GM19395 (cell line): Measurements from ENCODE around the gene KRTAP10-1.
"Not testable (repeated sequence)": the region's sequence is repeated elsewhere in the genome, so short reads cannot be mapped to it uniquely, and the experiment has no call there.

Experiments used
- ATAC-seq: cut with Tn5 transposase; IDR thresholded peaks from one replicate; pipeline ENCODE4 v1.9.1; 2021; ENCODE audit warnings: mild to moderate bottlenecking, moderate library complexity; ENCODE audit not compliant: unreplicated experiment

Gene KRTAP10-1

GRCh38 chr21:44505673-44506278 lies 34.2 kb downstream of the KRTAP10-1 start:
- ATAC-seq = no peak

DNA sequence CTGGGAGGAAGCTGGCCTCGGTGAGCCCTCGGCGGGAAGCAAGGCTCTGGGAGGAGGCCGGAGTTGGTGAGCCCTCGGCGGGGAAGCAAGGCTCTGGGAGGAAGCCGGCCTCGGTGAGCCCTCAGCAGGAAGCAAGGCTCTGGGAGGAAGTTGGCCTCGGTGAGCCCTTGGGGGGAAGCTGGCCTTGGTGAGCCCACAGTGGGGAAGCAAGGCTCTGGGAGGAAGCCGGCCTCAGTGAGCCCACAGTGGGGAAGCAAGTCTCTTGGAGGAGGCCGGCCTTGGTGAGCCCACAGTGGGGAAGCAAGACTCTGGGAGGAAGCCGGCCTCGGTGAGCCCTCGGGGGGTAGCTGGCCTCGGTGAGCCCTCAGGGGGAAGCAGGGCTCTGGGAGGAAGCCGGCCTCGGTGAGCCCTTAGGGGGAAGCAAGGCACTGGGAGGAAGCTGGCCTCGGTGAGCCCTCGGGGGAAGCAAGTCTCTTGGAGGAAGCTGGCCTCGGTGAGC lies 36.0 kb downstream of the KRTAP10-1 start:
- no peak for ATAC-seq

DNA sequence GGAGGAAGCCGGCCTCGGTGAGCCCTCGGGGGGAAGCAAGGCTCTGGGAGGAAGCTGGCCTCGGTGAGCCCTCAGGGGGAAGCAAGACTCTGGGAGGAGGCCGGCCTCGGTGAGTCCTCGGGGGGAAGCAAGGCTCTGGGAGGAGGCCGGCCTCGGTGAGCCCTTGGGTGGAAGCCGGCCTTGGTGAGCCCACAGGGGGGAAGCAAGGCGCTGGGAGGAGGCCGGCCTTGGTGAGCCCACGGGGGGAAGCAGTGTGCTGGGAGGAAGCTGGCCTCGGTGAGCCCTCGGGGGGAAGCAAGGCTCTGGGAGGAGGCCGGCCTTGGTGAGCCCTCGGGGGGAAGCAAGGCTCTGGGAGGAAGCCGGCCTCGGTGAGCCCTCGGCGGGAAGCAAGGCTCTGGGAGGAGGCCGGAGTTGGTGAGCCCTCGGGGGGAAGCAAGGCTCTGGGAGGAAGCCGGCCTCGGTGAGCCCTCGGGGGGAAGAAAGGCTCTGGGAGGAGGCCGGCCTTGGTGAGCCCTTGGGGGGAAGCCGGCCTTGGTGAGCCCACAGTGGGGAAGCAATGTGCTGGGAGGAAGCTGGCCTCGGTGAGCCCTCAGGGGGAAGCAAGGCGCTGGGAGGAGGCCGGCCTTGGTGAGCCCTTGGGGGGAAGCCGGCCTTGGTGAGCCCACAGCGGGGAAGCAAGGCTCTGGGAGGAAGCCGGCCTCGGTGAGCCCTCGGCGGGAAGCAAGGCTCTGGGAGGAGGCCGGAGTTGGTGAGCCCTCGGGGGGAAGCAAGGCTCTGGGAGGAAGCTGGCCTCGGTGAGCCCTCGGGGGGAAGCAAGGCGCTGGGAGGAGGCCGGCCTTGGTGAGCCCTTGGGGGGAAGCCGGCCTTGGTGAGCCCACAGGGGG lies 36.7 kb downstream of the KRTAP10-1 start:
- not testable (repeated sequence) for ATAC-seq

DNA sequence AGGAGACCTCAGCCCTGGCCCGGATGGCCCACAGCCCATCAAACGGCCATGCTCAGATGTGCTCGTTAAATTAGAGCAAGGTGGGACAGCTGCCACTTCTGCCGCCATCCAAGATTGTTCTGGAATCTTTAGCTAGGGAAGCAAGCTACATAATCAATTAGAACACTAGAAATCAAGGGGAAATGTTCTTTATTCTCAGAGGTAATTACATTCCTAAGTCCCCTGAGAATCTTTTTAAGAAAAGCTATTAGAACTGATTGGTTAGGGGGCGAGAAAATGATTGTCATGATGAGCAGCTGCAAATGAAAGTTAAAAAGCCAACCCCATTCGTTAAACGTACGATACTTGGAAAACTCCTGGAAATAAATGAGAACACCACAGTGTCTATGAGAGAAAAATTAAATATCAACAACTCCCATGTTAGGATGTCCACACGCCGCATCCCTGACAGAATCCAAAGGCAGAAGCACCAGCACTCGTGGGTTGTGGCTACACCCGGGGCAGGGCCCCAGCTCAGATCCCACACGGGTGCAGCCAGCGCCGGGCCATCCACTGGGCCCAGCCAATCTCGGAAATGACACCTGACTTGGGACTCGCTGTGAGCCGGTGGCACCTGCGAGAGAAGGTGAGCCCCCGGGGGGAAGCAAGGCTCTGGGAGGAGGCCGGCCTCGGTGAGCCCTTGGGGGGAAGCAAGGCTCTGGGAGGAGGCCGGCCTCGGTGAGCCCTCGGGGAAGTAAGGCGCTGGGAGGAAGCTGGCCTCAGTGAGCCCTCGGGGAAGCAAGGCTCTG lies 37.6 kb downstream of the KRTAP10-1 start:
- no peak for ATAC-seq

- ATAC-seq = no peak
These were observed 39.9 kb downstream of the KRTAP10-1 start for GRCh38 chr21:44500111-44500510.

- no peak for ATAC-seq
These were observed 40.4 kb downstream of the KRTAP10-1 start for GRCh38 chr21:44499631-44500030.

GRCh38 chr21:44499211-44499560 lies 40.8 kb downstream of the KRTAP10-1 start:
- ATAC-seq = no peak

- ATAC-seq = no peak
These were observed 41.5 kb downstream of the KRTAP10-1 start for GRCh38 chr21:44498280-44499210.

DNA sequence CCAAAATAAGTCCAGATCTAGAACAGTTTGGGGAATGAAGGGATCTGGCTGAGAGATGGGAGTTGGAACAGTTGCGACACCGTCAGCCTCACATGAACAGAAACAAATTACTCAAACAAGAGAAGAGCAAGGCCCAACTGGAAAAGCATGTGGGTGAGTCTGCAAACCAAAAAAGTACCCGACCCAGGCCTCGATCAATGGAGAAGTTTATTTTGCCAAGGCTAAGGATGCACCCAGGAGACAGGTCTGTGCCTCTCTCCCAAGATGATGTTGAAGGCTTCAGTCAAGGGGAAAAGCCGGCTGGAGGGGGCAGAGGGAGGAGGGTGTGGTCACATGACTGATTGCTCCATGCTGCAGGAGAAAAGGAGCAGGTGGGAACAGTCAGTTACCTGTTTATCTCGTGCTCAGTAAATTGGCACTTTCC lies 42.3 kb downstream of the KRTAP10-1 start:
- no peak for ATAC-seq

GRCh38 chr21:44496564-44497550 lies 43.1 kb downstream of the KRTAP10-1 start:
- no peak for ATAC-seq

DNA sequence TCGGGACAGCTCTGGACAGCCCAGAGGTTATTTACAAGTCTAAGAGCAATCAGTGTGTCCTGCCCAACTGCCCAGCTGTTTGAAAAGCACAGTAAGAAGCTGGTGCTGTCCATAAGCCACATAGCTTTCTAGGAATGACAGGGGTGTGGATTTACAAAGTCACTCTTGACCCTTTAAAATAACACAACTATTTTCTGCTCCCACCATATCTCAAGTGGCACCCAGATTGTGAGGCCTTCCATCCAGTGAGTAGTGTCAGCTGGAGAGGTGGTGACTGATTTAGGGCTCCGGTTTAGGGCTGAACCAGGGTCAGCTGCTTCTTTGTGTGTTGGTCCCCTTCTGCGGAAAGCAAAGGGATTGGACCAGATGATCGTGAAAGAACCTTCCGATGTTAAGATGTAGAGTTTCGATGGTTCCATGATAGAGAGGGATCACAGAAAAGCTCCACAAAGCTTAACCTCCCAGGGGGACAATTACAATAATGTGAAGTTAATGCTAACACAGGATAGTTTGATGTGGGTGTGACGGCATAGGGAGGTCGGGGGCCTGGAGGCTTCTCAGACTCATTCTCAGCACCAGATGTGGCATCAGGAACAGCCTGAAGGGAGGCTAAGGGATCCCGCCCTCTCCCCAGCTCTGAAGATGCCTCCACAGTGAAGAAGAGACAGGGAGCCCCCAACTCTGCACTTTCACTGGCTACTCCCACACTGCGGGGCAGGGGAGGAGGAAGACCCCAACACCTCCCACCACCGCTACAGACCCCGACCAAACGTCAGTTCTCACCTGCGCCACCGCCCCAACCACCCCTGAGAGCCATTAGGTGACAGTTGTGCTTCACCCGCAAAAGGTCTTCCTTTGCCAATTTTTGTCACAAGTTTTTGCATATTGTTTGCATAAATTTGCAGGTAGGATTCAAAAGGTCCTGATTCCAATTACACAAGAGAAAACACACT lies 44.1 kb downstream of the KRTAP10-1 start:
- no peak for ATAC-seq

- no peak for ATAC-seq
These were observed 45.0 kb downstream of the KRTAP10-1 start for GRCh38 chr21:44494956-44495355.

- ATAC-seq = no peak
These were observed 45.6 kb downstream of the KRTAP10-1 start for GRCh38 chr21:44494418-44494817.

- ATAC-seq = no peak
These were observed 47.2 kb downstream of the KRTAP10-1 start for GRCh38 chr21:44492567-44493385.

DNA sequence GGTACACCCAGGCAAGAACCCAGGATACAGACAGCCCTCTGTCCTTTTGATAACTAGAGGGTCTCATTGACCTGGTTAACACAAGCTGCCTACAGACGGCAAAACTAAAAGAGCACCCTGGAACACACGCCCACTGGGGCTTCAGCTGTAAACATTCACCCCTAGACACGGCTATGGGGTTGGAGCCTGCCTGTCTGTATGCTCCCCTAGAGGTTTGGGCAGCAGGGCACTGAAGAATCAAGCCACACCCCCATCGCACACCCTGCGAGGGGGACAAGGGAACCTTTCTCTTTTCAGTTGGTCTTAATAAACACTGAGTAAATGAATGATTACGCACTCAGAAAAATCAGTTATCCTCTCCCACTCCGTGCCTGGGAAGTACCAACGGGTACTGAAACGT lies 49.2 kb downstream of the KRTAP10-1 start:
- ATAC-seq = no peak

DNA sequence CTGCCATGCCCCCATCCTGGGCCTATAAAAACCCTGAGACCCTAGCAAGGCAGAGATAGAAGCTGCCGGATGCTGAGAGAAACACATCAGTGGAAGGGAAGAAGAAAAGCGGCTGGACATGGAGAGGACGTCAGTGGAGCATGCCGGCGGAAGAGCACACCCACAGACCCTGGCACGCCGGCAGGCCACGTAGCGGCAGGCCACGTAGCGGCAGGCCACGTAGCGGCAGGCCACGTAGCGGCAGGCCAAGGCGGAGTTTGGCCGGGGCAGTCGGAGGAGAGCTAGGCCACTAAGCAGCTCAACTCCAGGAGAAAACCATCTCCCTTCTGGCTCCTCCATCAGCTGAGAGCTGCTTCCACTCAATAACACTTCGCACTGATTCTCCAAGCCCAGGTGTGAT lies 49.6 kb downstream of the KRTAP10-1 start:
- no peak for ATAC-seq

DNA sequence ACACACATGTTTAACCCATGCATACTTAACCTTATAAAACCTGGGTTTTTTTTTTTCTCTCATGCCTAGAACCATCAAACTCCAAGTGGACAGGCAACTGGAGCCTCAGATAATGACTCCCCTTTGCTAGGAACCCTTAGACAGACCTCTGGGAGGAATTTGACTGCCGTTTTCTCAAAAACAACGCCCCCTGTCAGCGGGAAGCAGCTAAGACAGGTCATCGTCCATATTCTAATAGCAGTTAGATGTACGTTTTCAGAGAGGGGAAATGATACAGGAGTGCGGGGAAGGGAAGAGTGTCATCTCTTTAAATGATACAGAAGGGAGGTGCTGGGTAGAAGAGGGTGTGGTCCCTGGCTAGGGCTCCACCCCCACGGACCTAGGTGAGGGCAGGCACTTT lies 50.0 kb downstream of the KRTAP10-1 start:
- ATAC-seq = no peak
